HEK293 (cell line): ENCODE data around the gene LDLRAD3.

ENCODE experiments used
- CTCF ChIP-seq: fragments of 450-650 bp; formaldehyde crosslinking; IDR thresholded peaks from 2 replicates; pipeline ENCODE4 v1.5.1; 2016; ENCODE audit warnings: missing biosample characterization, missing genetic modification characterization
- KLF10 ChIP-seq: fragments of 450-650 bp; IDR thresholded peaks from 2 replicates; pipeline ENCODE4 v1.5.1; 2018; ENCODE audit warnings: missing biosample characterization, mild to moderate bottlenecking, missing genetic modification characterization
- KLF16 ChIP-seq: fragments of 450-650 bp; formaldehyde crosslinking; IDR thresholded peaks from 2 replicates; pipeline ENCODE4 v1.5.1; 2017; ENCODE audit warnings: missing biosample characterization, missing genetic modification characterization
- KLF17 ChIP-seq: fragments of 450-650 bp; formaldehyde crosslinking; IDR thresholded peaks from 2 replicates; pipeline ENCODE4 v1.5.1; 2016; ENCODE audit warnings: missing biosample characterization, missing genetic modification characterization
- REST ChIP-seq: fragments of 450-650 bp; formaldehyde crosslinking; IDR thresholded peaks from 2 replicates; pipeline ENCODE4 v1.5.1; 2016; ENCODE audit warnings: missing biosample characterization, missing genetic modification characterization
- YY1 ChIP-seq: fragments of 450-650 bp; formaldehyde crosslinking; IDR thresholded peaks from 2 replicates; pipeline ENCODE4 v1.5.1; 2018; ENCODE audit warnings: missing biosample characterization, missing genetic modification characterization
- ZBTB11 ChIP-seq: fragments of 450-650 bp; formaldehyde crosslinking; conservative IDR thresholded peaks from 2 replicates; pipeline ENCODE4 v1.5.1; 2016; ENCODE audit warnings: low read depth, missing biosample characterization, missing genetic modification characterization
- ZFP3 ChIP-seq: fragments of 450-650 bp; formaldehyde crosslinking; IDR thresholded peaks from 2 replicates; pipeline ENCODE4 v1.5.1; 2016; ENCODE audit warnings: low read depth, missing biosample characterization, missing genetic modification characterization
- ZNF157 ChIP-seq: fragments of 450-650 bp; formaldehyde crosslinking; IDR thresholded peaks from 2 replicates; pipeline ENCODE4 v1.5.1; 2016; ENCODE audit warnings: missing biosample characterization, missing genetic modification characterization
- ZNF175 ChIP-seq: fragments of 450-650 bp; formaldehyde crosslinking; IDR thresholded peaks from 2 replicates; pipeline ENCODE4 v1.5.1; 2016; ENCODE audit warnings: missing biosample characterization, missing genetic modification characterization
- ZNF302 ChIP-seq: fragments of 450-650 bp; formaldehyde crosslinking; IDR thresholded peaks from 2 replicates; pipeline ENCODE4 v1.5.1; 2016; ENCODE audit warnings: missing biosample characterization, missing genetic modification characterization, low read depth
- ZNF768 ChIP-seq: fragments of 450-650 bp; formaldehyde crosslinking; IDR thresholded peaks from 2 replicates; pipeline ENCODE4 v1.5.1; 2018; ENCODE audit warnings: missing biosample characterization, mild to moderate bottlenecking, missing genetic modification characterization

- TF ChIP-seq ZNF175 (tag by site-specific recombination) (no peak), ZFP3 (tag by site-specific recombination) (no peak), CTCF (tag by site-specific recombination) (no peak), ZNF768 (tag by site-specific recombination) (no peak), YY1 (tag by site-specific recombination) (no peak), ZBTB11 (tag by site-specific recombination) (no peak), ZNF157 (no peak), ZNF302 (tag by site-specific recombination) (no peak), KLF16 (tag by site-specific recombination) (no peak), REST (tag by site-specific recombination) (no peak), KLF10 (no peak), KLF17 (tag by site-specific recombination) (no peak)
These were observed 553 bp upstream of the LDLRAD3 start for GRCh38 chr11:35943309-35943708.
